HG03439 (cell line): Measurements from ENCODE around the gene FLT3.
"Not testable (repeated sequence)": the region's sequence is repeated elsewhere in the genome, so short reads cannot be mapped to it uniquely, and the experiment has no call there.

Experiments used
- ATAC-seq: cut with Tn5 transposase; IDR thresholded peaks from one replicate; pipeline ENCODE4 v1.9.1; 2021; ENCODE audit warnings: mild to moderate bottlenecking, moderate library complexity; ENCODE audit not compliant: unreplicated experiment

FLT3 gene

DNA sequence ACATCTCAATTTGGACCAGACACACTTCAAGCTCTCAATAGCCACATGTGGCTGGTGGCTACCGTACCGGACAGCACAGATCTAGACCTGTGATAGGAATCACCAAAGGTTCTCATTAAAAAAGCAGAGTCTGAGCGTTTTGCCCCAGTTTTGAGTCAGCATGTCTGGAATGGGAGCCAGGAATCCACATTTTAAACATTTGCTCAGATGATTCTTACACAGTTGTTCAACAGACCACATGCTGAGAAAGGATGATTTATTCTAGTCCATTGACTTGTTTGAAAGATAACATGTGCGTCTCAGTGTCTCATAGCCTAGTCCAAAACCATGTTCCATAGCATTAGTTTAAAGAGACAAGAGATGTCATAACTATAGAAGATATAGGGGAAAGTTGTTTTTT is 53.4 kb downstream of the FLT3 start:
- no peak for ATAC-seq

DNA sequence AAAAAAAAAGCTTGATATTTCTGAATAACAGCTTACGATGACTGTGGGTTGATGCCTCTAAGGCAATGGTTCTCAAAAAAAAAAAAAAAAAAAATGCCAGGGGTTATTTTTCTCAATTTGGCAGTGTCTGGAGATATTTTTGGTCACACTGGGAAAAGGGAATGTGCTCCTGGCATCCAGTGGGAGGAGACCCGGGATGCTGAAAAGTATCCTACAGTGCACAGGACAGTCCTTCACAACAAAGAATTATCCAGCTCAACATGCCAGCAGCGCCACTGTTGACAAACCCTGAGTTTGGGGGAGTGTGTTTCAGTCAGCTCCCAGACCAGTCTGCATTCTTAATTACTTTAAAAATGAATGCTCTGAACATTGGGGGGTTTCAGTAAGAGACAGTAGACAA is 54.5 kb downstream of the FLT3 start:
- no peak for ATAC-seq

DNA sequence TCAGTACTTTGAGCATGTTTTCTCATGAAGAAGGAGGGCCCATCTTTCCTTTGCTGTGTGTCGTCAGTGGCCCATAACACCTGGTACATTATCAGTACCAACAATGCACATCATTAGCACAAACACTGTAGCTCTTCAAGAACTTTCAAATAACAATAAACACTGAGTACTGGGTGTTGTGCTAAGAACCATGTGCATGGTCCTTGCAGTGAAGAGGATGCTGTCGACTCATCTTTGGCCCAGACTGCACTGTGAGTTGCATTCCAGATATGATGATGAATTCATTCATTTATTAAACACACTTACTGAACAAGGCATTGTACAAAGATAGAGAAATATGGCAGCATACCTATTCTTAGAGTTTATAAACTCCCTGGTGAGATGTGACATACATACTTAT is 55.8 kb downstream of the FLT3 start:
- ATAC-seq = no peak

DNA sequence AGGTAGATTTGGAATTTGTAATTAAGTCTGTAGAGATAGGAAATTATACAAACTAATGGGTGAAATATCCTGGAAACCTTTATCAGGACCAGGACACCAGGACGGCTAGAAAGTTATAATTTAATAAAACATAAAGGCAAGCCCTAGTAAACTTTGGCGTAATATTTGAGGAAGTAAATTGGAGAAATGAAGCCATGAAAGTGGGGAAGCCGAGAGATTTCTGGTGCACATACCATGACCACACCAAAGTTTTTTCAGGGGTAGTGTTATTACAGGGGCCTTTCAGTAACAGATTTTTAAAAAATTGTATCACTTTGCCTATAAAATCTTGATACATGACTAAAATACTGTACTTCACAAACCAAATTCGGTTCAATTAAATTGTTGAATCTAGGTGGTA is 57.2 kb downstream of the FLT3 start:
- ATAC-seq = no peak

DNA sequence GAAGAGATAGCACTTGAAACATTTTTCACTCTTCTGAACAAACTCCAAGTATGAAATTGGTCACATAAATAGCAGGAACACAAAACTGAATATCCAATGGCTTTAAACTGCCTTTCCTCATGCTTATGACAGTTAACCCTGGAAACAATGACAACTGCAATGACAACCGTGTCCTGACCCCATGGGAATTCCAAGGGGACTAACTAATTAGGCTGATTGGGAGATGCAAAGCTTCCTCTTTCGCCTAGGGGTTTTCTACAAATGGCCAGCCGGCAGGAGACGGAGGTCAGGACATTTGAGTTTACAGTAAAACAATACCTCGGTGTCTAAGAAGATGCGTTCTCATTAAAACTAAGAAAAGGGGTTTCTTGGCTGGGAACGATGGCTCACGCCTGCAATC is 58.9 kb downstream of the FLT3 start:
- no peak for ATAC-seq

DNA sequence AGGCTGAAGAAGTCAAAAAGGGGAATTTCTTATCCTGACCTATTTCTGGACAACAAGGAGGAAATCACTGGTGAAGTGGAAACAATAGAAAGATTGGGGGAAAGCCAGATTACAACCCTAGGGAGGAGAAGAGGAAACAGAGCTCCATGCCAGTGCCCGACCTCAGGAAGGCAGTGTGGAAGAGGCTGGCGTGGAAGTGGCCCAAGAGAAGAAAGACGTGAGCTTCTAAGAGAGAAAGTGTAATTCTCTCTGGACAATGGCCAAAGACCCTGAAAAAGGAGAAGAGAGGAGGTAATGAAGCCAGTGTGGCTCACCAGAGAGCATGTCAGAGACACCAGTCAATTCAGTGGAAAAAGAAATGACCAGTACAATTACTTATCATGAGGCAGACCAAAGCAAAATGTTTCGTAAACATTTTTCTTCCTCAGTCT is 59.3 kb downstream of the FLT3 start:
- ATAC-seq = no peak

DNA sequence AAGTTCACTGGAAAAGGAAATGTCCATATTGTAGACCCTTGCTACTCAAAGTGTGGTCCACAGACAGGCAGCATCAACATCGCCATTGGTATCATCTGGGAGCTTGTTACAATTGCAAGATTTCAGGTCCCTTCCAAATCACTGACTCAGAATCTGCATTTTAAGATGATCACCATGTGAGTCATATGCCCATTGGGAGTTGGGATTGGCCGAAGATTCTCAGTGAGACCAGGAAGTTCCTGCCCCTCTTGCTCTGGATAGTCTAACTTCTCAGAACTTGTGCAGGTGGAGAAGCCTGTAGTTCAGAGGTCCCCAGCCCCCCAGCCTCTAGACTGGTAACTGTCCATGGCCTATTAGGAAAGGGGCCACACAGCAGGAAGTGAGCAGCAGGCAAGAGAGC is 63.0 kb downstream of the FLT3 start:
- ATAC-seq = no peak

DNA sequence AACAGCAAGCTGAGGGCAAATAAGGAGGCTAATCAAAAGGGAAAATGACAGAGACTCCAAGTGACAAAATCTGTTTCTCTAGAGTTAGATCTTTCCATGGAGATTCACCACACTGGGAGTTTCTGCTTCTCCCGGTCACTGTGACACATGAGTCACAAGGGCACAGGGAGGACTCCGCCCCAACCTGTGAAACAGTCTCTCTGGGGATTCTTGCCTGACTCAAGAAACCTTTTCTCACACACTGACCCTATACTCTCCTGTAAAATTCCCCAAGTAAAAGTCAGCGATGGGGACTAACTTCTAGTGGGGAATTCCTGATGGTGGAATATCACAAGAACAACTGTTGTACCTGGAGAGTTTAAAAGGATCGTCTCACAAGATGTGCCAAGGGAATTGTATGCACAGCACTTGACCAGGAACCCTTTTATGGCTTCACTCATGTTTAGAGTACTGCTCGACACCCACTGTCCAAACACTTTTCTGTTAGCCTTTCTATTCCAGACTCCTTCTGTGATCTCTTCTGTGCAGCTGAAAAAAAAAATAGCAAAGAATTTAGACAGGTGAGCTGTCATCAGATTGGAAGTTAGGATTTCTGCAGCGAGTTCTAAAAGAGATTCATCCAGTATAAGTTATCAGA is 65.1 kb downstream of the FLT3 start:
- ATAC-seq = no peak

DNA sequence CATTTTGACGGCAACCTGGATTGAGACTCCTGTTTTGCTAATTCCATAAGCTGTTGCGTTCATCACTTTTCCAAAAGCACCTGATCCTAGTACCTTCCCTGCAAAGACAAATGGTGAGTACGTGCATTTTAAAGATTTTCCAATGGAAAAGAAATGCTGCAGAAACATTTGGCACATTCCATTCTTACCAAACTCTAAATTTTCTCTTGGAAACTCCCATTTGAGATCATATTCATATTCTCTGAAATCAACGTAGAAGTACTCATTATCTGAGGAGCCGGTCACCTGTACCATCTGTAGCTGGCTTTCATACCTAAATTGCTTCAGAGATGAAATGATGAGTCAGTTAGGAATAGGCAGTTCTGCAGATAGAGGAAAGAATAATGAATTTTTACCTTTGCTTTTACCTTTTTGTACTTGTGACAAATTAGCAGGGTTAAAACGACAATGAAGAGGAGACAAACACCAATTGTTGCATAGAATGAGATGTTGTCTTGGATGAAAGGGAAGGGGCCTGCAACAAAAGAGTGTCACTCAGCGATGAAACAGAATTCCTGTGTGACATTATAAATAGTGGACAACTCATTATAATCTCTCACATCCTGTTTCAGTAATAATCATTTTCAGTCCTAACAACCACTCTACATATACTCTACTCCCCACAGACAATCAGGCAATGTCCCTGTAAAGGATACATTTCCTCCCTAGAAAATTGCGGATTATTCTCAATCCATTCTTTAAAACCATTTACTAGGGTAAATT is 66.3 kb downstream of the FLT3 start:
- no peak for ATAC-seq

DNA sequence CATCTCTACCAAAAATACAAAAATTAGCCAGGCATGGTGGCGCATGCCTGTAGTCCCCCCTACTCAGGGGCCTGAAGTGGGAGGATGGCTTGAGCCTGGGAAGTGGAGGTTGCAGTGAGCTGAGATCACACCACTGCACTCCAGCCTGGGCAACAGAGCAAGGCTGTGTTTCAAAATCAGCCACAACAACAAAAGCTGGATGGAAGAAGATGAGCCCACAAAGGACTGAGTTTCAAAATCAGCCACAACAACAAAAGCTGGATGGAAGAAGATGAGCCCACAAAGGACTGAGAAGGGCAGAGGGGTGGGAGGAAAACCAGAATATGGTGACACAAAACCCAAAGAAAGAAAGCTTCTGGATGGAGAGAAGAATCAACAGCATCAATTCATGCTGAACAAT is 67.9 kb downstream of the FLT3 start:
- not testable (repeated sequence) for ATAC-seq

DNA sequence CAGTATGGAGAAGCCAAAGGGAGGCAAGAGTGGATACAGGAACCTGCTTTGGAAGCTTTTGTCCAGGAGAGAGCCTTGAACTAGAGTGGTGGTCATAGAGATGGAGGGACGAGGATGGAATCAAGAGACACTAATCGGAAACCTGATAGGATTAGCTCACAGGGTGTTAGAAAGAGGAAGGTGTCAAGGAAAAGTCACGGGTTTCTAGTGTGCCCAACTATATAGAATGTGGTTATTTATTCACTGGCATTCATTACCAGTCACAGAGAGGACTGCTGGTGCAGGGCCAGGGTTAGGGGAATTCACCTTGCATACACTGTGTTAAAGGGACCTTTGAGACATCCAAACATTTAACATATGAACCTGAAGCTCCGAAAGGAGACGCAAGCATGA is 68.5 kb downstream of the FLT3 start:
- ATAC-seq = no peak

DNA sequence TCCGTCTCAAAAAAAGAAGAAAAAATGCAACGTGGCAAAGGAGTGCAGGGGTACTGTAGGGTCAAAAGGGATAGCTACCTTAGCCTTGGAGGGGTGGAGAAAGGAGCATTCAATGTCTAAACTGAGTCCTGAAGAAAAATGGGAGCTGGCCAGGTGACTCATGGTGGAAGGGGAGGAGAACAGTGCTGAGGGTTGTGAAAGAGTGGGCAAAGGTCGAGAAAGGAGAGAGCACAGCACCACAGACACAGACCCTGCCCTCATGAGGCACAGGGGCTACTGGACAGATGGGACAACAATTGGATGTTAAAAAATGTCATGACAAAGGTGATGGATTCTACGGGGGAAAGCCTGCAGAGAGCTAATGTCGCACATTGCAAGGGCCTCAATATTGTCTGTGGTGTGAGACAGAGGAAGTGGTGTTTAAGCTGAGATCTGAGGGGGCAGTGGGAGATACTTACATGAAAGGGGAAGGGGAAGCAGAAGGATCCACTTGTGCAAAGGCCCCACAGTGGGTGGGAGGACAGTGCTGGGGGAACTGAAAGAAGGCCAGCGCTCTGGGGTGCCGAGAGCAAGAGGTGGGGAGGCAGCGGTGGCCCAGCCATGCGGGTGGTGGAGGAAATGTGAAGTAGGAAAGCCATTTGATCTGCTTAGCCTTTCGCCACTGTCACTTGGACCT is 69.0 kb downstream of the FLT3 start:
- ATAC-seq = no peak

DNA sequence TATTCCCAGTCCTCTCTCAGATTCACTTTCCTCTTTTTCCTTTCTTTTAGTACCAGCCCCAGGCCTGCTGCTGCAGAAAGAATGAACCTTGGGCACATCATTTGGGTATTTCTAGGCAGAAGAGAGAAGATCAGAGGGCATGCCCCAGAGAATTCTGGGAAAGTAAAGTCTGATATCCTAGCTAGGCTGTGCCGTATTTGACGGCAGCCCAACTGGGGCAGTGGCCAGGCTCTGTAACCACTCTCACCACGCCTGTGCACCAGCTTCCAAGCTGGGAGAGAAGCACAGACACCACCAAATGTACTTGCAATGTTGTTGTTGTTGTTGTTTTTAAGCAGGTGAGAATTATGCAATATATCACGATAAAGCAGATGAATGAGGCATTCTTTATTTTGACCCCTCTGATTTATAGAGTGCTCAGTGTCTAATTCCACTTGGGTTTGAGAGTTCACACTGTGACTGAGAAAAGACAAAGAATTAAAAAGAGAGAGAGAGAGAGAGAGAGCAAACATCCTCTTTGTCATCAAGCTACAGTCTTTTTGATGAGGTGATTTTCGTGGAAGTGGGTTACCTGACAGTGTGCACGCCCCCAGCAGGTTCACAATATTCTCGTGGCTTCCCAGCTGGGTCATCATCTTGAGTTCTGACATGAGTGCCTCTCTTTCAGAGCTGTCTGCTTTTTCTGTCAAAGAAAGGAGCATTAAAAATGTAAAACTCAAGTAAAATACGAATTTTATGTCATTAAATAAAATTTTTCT is 72.6 kb downstream of the FLT3 start:
- ATAC-seq = no peak

DNA sequence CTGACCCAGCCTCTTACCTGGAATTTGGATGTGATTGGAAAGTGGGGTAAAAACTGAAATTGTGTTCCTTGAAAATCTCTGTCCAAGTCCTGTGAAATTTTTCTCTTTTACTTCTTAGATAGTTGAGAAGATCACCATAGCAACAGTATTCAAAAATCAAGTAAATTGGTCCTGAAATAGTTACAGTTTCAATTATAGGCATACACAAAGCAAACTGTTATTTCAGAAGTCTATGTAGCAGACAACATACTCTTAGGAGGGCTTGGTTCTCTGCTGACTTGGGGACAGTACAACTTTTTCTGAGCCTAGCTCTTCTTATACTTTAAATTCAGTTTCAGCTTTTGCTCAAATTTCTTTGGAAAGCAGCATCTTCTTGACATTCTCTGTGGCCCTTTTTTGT is 73.3 kb downstream of the FLT3 start:
- ATAC-seq = no peak

DNA sequence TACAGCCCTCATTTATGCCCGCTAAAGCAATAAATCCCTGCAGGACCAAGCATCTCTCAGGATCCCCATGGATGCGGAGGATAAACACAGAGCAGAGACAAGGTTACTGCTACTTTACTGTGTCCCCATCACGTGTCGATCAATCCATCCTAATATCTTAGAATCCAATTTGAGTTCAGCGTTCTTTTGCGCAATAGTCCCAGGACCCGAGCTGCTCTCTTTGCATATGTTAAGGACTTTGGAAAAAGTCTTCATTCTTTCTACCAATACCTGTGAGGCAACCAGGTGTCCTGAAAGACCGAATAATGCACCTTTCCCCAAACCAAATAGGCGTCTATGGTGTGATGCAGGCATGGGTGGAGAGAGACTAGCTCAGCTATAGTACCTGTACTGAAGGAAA is 73.9 kb downstream of the FLT3 start:
- no peak for ATAC-seq

DNA sequence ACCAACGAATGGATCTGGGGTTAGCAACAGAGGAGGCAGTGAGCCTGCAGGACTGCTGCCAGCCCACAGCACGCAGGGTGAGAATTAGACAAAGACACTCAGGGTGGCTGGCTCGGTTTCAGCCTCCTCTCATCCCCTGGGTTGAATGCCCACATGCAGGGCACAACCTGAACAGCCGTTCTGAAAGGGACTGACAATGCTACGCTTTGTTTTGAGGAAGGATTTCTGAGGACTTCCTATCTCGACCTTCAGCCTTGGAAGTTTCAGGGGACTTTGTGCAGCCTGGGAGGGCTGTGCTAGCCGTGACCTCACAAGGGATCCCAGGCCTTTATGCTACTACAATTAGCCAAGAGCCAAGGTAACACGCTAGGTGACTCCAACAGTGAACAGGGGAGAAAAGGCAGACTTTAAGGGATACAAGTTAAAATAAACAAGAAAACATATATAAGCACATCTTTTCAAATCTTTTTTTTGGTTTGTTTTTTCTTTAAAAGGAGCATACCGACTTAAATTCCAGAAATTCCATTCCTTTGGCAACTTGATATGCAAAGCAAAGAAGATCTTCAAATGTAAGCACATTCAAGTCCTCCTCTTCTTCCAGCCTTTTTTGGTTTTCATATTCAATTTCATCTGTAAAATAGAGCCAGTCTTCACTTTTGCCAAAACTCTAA is 77.4 kb downstream of the FLT3 start:
- ATAC-seq = no peak

DNA sequence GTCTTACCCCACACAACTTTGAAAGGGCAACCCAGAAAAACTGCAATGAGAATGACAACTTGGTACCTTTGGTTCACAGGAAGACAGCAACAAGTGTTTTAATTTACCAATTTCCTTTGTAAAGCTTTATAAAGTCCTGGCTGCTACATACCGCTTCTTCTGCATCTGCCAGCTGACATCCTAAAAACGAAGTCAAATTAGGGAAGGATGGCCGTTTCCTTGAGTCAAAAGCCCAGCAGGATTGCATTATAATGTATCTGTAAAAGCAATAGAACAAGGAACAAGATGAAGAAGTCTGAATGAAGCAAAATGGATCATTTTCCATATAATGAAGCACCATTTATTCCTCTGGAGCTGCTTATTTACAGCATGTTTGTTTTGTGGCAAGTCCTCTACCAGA is 86.1 kb downstream of the FLT3 start:
- no peak for ATAC-seq

DNA sequence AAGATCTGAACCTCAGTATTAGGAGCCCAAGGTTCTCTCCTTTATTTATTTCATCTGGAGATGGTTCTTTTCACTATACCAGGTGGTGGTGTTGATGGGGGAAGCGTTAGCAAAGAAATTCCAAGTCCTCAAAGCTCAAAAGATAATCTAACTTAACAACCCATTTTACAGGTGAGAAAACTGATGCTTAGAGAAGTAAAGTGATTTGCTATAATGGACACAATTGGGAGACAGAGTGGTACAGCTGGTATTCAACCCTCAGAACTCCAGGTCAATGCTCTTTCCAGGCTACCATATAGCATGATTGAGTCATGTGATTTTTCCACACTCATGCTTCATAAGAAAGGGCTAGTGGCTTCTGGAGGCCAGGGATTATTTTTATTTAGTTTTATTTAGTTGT is 86.9 kb downstream of the FLT3 start:
- ATAC-seq = no peak

DNA sequence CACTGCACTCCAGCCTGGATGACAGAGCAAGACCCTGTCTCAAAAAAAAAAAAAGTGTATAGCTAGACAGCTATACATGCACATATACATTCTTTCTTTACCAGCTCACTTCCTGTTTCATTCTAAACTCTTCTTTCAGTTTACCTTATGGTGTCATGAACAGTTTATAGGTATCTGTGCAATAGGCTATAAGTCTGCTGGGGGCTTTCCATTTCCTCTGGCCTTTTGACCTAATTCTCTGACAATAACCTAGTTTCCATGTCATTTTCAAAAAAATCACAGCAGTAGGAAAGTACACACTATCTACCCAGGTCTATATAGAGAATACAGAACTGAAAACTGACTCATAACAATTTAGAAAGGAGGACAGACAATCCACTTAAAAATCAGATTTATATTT is 87.5 kb downstream of the FLT3 start:
- peak; percentile 88 for ATAC-seq

DNA sequence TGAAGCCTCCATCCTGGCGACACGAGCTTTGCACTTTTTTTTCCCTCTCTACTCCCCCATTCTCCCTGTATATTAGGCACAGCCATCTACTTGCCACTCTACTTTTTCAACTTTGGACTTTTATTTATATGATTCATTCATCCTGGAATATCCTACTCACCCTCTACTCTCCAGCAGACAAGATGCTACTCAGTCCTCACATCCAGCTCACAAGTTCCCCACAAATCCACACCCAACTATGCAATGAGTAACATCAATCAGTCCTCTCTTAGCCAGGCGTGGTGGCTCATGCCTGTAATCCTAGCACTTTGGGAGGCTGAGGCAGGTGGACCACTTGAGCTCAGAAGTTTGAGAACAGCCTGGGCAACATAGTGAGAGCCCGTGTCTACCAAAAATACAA is 88.0 kb downstream of the FLT3 start:
- no peak for ATAC-seq

DNA sequence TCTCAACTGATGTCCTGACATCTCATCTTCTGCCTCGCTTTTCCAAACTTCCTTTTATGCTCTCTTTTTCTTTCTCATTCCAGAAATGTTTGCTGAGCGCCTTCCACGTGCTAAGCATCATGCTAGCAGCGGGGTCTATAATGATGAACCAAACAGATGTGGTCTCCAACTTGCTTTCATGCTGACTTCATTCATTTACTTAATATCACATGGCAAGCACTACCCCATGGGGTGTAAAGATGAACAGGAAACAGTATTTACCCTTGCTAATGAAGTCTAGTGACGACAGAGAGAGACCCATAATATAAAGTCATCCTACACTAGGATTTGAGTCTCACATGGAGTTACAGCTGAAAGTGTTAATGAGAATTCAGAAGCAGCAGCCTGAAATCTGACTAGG is 90.3 kb downstream of the FLT3 start:
- no peak for ATAC-seq
